H1 (cell line): ENCODE data around the gene DPH1. TPM values are rescaled to one million over a fixed set of nuclear protein-coding genes. Genes with fewer than 3 reads are reported as not detected.

Source experiments
- CTCF ChIA-PET: fragments of 300-600 bp; sonication (Branson Sonifier 250); formaldehyde crosslinking; loops from one replicate; lab custom pipeline; 2021; ENCODE audit not compliant: partially characterized antibody; lab: Charles Lee
- POLR2A ChIA-PET: fragments of 300-600 bp; sonication (Branson Sonifier 250); formaldehyde crosslinking; loops from one replicate; lab custom pipeline; 2021; ENCODE audit warnings: inconsistent platforms; ENCODE audit not compliant: partially characterized antibody; lab: Charles Lee
- DNase-seq, 2 experiments: peaks; one replicate each; pipeline versions ENCODE4 v3.0.0 to v3.0.0-alpha.2; 2010 to 2022; ENCODE audit warnings: low spot score in 2 of 2, low read depth in 1 of 2, mixed read lengths in 1 of 2
- FAIRE-seq: peaks from 2 replicates; lab custom pipeline; 2011; peaks lifted over from hg19 to GRCh38; lab: Jason Lieb, UNC
- H2AFZ ChIP-seq: 2 replicates; pipeline ENCODE4 v1.8.1; 2012; ENCODE audit warnings: low read length, inconsistent platforms
- H2AK5ac ChIP-seq: 2 replicates; pipeline ENCODE4 v1.6.1; 2013; ENCODE audit warnings: low read depth, low read length
- H2BK120ac ChIP-seq: replicated peaks from 2 replicates; pipeline ENCODE3; 2013; ENCODE audit warnings: low read depth, low read length, inconsistent platforms
- H2BK12ac ChIP-seq: 2 replicates; pipeline ENCODE4 v1.6.1; 2013; ENCODE audit warnings: low read depth, low read length
- H2BK15ac ChIP-seq: 2 replicates; pipeline ENCODE4 v1.6.1; 2013; ENCODE audit warnings: low read length
- H2BK20ac ChIP-seq: 2 replicates; pipeline ENCODE4 v1.6.1; 2013; ENCODE audit warnings: low read length
- H2BK5ac ChIP-seq: 2 replicates; pipeline ENCODE4 v1.6.1; 2013; ENCODE audit warnings: low read depth, low read length
- H3K14ac ChIP-seq: 2 replicates; pipeline ENCODE4 v1.6.1; 2013; ENCODE audit warnings: inconsistent platforms; ENCODE audit not compliant: insufficient read length
- H3K18ac ChIP-seq: 2 replicates; pipeline ENCODE4 v1.6.1; 2013; ENCODE audit warnings: low read length; ENCODE audit errors: extremely low read depth
- H3K23ac ChIP-seq: 2 replicates; pipeline ENCODE4 v1.6.1; 2013; ENCODE audit warnings: inconsistent platforms; ENCODE audit not compliant: insufficient read length
- H3K23me2 ChIP-seq: 2 replicates; pipeline ENCODE4 v1.6.1; 2013; ENCODE audit warnings: low read depth, low read length
- H3K27ac ChIP-seq: 2 replicates; pipeline ENCODE4 v1.6.1; 2011; ENCODE audit warnings: low read depth, low read length, inconsistent platforms
- H3K27me3 ChIP-seq, 4 experiments: replicated peaks in 1 of 4; 1 replicate in 1 of 4; 2 replicates in 3 of 4; pipeline versions ENCODE4 v1.6.1 to v1.8.1; 2011 to 2013; ENCODE audit warnings: low read length in 3 of 4, mild to moderate bottlenecking in 3 of 4, inconsistent platforms in 2 of 4, mixed read lengths in 2 of 4, moderate library complexity in 1 of 4; ENCODE audit not compliant: control insufficient read depth in 3 of 4, insufficient read depth in 3 of 4; ENCODE audit errors: extremely low read depth in 1 of 4
- H3K36me3 ChIP-seq, 4 experiments: 2 replicates each; pipeline versions ENCODE4 v1.6.1 to v1.8.1; 2011 to 2013; ENCODE audit warnings: mild to moderate bottlenecking in 4 of 4, low read length in 3 of 4, moderate library complexity in 2 of 4, control low read depth in 1 of 4, inconsistent platforms in 1 of 4; ENCODE audit not compliant: insufficient read depth in 4 of 4, control insufficient read depth in 2 of 4
- H3K4ac ChIP-seq: replicated peaks from 2 replicates; pipeline ENCODE3; 2013; ENCODE audit warnings: low read length, low read depth, mixed read lengths, inconsistent platforms; ENCODE audit not compliant: insufficient read length
- H3K4me1 ChIP-seq, 4 experiments: replicated peaks in 1 of 4; 1 replicate in 1 of 4; 2 replicates in 3 of 4; pipeline versions ENCODE4 v1.6.1 to v1.8.1; 2011 to 2013; ENCODE audit warnings: low read length in 3 of 4, inconsistent platforms in 2 of 4, mixed read lengths in 1 of 4; ENCODE audit not compliant: insufficient read depth in 4 of 4, control insufficient read depth in 3 of 4
- H3K4me2 ChIP-seq, 2 experiments: 2 replicates each; pipeline versions ENCODE4 v1.6.1 to v1.8.1; 2011 to 2013; ENCODE audit warnings: low read depth in 2 of 2, low read length in 2 of 2, control low read depth in 1 of 2, inconsistent platforms in 1 of 2, mild to moderate bottlenecking in 1 of 2; ENCODE audit not compliant: insufficient read depth in 1 of 2
- H3K4me3 ChIP-seq, 4 experiments: fragments of 200-600, 300-600 bp in 1 of 4; sonication (generic), shearing (Covaris generic), sonication (Bioruptor Twin) in 1 of 4; 2 replicates each; pipeline versions ENCODE4 v1.5.1 to v1.8.1; 2011 to 2016; ENCODE audit warnings: low read length in 4 of 4, low read depth in 3 of 4, control low read depth in 2 of 4, inconsistent platforms in 2 of 4, mild to moderate bottlenecking in 2 of 4, mixed read lengths in 1 of 4, moderate library complexity in 1 of 4; ENCODE audit not compliant: insufficient read depth in 2 of 4; ENCODE audit errors: extremely low read depth in 1 of 4
- H3K56ac ChIP-seq: replicated peaks from 2 replicates; pipeline ENCODE3; 2013; ENCODE audit warnings: low read depth, mild to moderate bottlenecking, mixed read lengths, low read length, inconsistent platforms; ENCODE audit not compliant: insufficient read length
- H3K79me1 ChIP-seq: 2 replicates; pipeline ENCODE4 v1.6.1; 2013; ENCODE audit warnings: low read depth, low read length, control low read depth
- H3K79me2 ChIP-seq, 2 experiments: 2 replicates each; pipeline versions ENCODE4 v1.6.1 to v1.8.1; 2012 to 2013; ENCODE audit warnings: low read length in 2 of 2, mild to moderate bottlenecking in 2 of 2, inconsistent platforms in 1 of 2; ENCODE audit not compliant: insufficient read depth in 2 of 2, control insufficient read depth in 1 of 2
- H3K9ac ChIP-seq, 4 experiments: replicated peaks in 1 of 4; 1 replicate in 1 of 4; 2 replicates in 3 of 4; pipeline versions ENCODE4 v1.6.1 to v1.8.1; 2011 to 2013; ENCODE audit warnings: low read depth in 3 of 4, low read length in 3 of 4, control low read depth in 2 of 4, mild to moderate bottlenecking in 2 of 4, moderate library complexity in 2 of 4, inconsistent platforms in 1 of 4; ENCODE audit errors: extremely low read depth in 1 of 4
- H3K9me3 ChIP-seq, 2 experiments: 2 replicates each; pipeline versions ENCODE4 v1.6.1 to v1.8.1; 2012 to 2013; ENCODE audit warnings: mild to moderate bottlenecking in 2 of 2, moderate library complexity in 2 of 2, control low read depth in 1 of 2, inconsistent platforms in 1 of 2, low read depth in 1 of 2, low read length in 1 of 2, mixed read lengths in 1 of 2; ENCODE audit not compliant: insufficient read depth in 2 of 2
- H4K20me1 ChIP-seq, 2 experiments: replicated peaks in 1 of 2; 2 replicates each; pipeline versions ENCODE3 to v1.8.1; 2011 to 2013; ENCODE audit warnings: inconsistent platforms in 2 of 2, low read length in 2 of 2, mild to moderate bottlenecking in 1 of 2; ENCODE audit not compliant: insufficient read depth in 2 of 2, control insufficient read depth in 1 of 2
- H4K5ac ChIP-seq: 2 replicates; pipeline ENCODE4 v1.6.1; 2013; ENCODE audit warnings: low read length, low read depth, mixed read lengths, inconsistent platforms; ENCODE audit not compliant: insufficient read length
- H4K8ac ChIP-seq: 2 replicates; pipeline ENCODE4 v1.8.0; 2013; ENCODE audit warnings: mild to moderate bottlenecking, moderate library complexity, low read length, inconsistent platforms; ENCODE audit not compliant: insufficient read depth; ENCODE audit errors: extremely low read depth
- H4K91ac ChIP-seq: replicated peaks from 2 replicates; pipeline ENCODE3; 2013; ENCODE audit warnings: low read length, mixed read lengths, inconsistent platforms; ENCODE audit not compliant: insufficient read length
- ATF2 ChIP-seq: IDR thresholded peaks from 2 replicates; pipeline ENCODE4 v1.6.1; 2012; ENCODE audit warnings: low read length, inconsistent platforms
- BRCA1 ChIP-seq: IDR thresholded peaks from 2 replicates; pipeline ENCODE4 v1.6.1; 2012; ENCODE audit warnings: low read depth, low read length, improper control_type of control experiment
- CBX5 ChIP-seq: fragments of 300-800, 300-1000 bp; sonication (generic); IDR thresholded peaks from 2 replicates; pipeline ENCODE4 v1.7.1; 2016; ENCODE audit warnings: antibody characterized with exemption, low read length, low read depth
- CHD2 ChIP-seq: IDR thresholded peaks from 2 replicates; pipeline ENCODE4 v1.6.1; 2012; ENCODE audit warnings: low read length, improper control_type of control experiment
- HDAC6 ChIP-seq: IDR thresholded peaks from one replicate; pipeline ENCODE4 v1.7.1; 2012; ENCODE audit warnings: low read depth, mild to moderate bottlenecking, inconsistent platforms, low read length, moderate library complexity
- KDM4A ChIP-seq: IDR thresholded peaks from one replicate; pipeline ENCODE4 v1.7.1; 2012; ENCODE audit warnings: low read depth, mild to moderate bottlenecking, moderate library complexity, low read length, inconsistent platforms; ENCODE audit not compliant: severe bottlenecking
- NANOG ChIP-seq: IDR thresholded peaks from 2 replicates; pipeline ENCODE4 v1.6.1; 2011; ENCODE audit warnings: low read length, low read depth, mild to moderate bottlenecking, inconsistent platforms; ENCODE audit not compliant: insufficient read depth, poor library complexity, severe bottlenecking
- PHF8 ChIP-seq: fragments of 200-600 bp; sonication (generic); conservative IDR thresholded peaks from 2 replicates; pipeline ENCODE4 v1.7.1; 2012; ENCODE audit warnings: low read depth, mild to moderate bottlenecking, inconsistent platforms, low read length, moderate library complexity
- RXRA ChIP-seq: IDR thresholded peaks from 2 replicates; pipeline ENCODE4 v1.6.1; 2011; ENCODE audit warnings: low read depth, mild to moderate bottlenecking, low read length, moderate library complexity; ENCODE audit not compliant: insufficient read depth
- SAP30 ChIP-seq: fragments of 300-600 bp; sonication (generic); IDR thresholded peaks from 2 replicates; pipeline ENCODE4 v1.7.1; 2012; ENCODE audit warnings: low read length, moderate library complexity, mild to moderate bottlenecking, inconsistent platforms; ENCODE audit not compliant: insufficient read depth, insufficient replicate concordance
- SP2 ChIP-seq: IDR thresholded peaks from 2 replicates; pipeline ENCODE4 v1.6.1; 2012; ENCODE audit warnings: mild to moderate bottlenecking, low read length, inconsistent platforms
- TAF1 ChIP-seq: IDR thresholded peaks from 2 replicates; pipeline ENCODE4 v1.6.1; 2011; ENCODE audit warnings: mild to moderate bottlenecking, low read depth, low read length
- TCF12 ChIP-seq: IDR thresholded peaks from 2 replicates; pipeline ENCODE4 v1.6.1; 2011; ENCODE audit warnings: low read depth, mild to moderate bottlenecking, low read length
- WGBS, 2 experiments: shearing (Covaris generic) in 1 of 2; methylation state at CpG; one replicate each; pipeline versions ENCODE4 v1.1.6 to v1.1.7; 2013 to 2015; ENCODE audit warnings: low lambda C conversion rate in 2 of 2, mixed read lengths in 2 of 2, inconsistent platforms in 1 of 2, low coverage in 1 of 2, missing lambda C conversion rate in 1 of 2; ENCODE audit not compliant: insufficient replicate concordance in 2 of 2, insufficient coverage in 1 of 2, insufficient read length in 1 of 2; ENCODE audit errors: extremely low coverage in 1 of 2, missing lambda C conversion rate in 1 of 2; 5-methylcytosine and 5-hydroxymethylcytosine counted together
- polyA plus RNA-seq, 7 experiments: library from polyadenylated mRNA; depleted of rRNA in 3 of 7; stranded (reverse) in 5 of 7; unstranded in 2 of 7; fragments of >200 nt in 5 of 7; fragments of 200-250 nt in 2 of 7; gene quantifications; 1 replicate in 5 of 7; 2 replicates in 1 of 7; 4 replicates in 1 of 7; pipeline versions ENCODE4 v1.2.1 to v1.2.3, GENCODE V29; 2011 to 2013; ENCODE audit warnings: missing spikeins in 2 of 7, mixed read lengths in 2 of 7
- total RNA-seq: library from RNA; stranded (reverse); fragmentation: NEBNext Ultra II Directional; extraction: Animal tissue kit (Norgen Biotek cat#: 25700); gene quantifications from 2 replicates; pipeline ENCODE4 v1.2.1, GENCODE V29; 2021

Gene DPH1
- total and polyA plus RNA-seq, 2 of the 8 experiments (the other 6 are each of a cell fraction or from before 2014, with no cell fraction given): 24.9 to 30.0 TPM

- Histone ChIP-seq H2BK120ac (no peak overlapping the region), H2AFZ (no peak overlapping the region), H3K4ac (no peak overlapping the region), H3K27ac (no peak overlapping the region), H3K4me2 (no peak overlapping the region), H3K4me1 (0 out of 7 replicates have a peak, but pooled peaks cover 0 to 3% (median 0%) of the 10 kb centered on the region in 4 experiments), H3K9me3 (no peaks in the 10 kb centered on the region), H3K56ac (no peak overlapping the region), H4K5ac (no peak overlapping the region), H3K27me3 (no peaks in the 10 kb centered on the region), H2BK5ac (no peak overlapping the region), H3K79me2 (no peaks in the 10 kb centered on the region), H3K23ac (no peak overlapping the region), H4K8ac (no peak overlapping the region), H3K79me1 (no peaks in the 10 kb centered on the region), H3K4me3 (no peak overlapping the region), H4K91ac (no peak overlapping the region), H2BK20ac (no peak overlapping the region), H4K20me1 (peaks cover 0 to 3% of the 10 kb centered on the region in 2 experiments), H3K18ac (no peak overlapping the region), H3K36me3 (peaks cover 0 to 5% (median 1%) of the 10 kb centered on the region in 4 experiments; a peak in 3 of 8 replicates), H2BK12ac (no peak overlapping the region), H3K23me2 (no peaks in the 10 kb centered on the region), H2BK15ac (no peak overlapping the region), H3K14ac (no peak overlapping the region), H2AK5ac (no peak overlapping the region), H3K9ac (no peak overlapping the region)
- POLR2A ChIA-PET: no interaction called here
- no peak for DNase-seq
- CTCF ChIA-PET: interaction anchor here (0.5 to 3.9 kb wide), 16 partner anchors 9 to 199 kb away, joined by 3 to 21 read pairs (median 4); partner anchors contain the start of gene HIC1
- no peak for FAIRE-seq
- 81% methylated on average over 7 of the region's 7 CpGs; no CpG with 5 or more reads in 1 of the 2 experiments for WGBS, 2 experiments
- TF ChIP-seq ATF2 (no peak), HDAC6 (no peak), NANOG (no peak), RXRA (no peak), TCF12 (no peak), BRCA1 (no peak), PHF8 (no peak), CBX5 (no peak), TAF1 (no peak), SAP30 (no peak), KDM4A (no peak), SP2 (no peak), CHD2 (no peak)
Observed at GRCh38 chr17:2083613-2084035, 53.7 kb downstream of the DPH1 start.
